GM12878 (cell line): ENCODE measurements around the gene NACC1. TPM values are rescaled to one million over a fixed set of nuclear protein-coding genes. Genes with fewer than 3 reads are reported as not detected.
A peak's percentile ranks its signal among the peaks of the same experiment; 100 is the strongest.

Source experiments
- ATAC-seq: fragments of 200-7000 bp; cut with Tn5 transposase; 3 replicates; pipeline ENCODE4 v1.9.1; 2020; ENCODE audit warnings: mild to moderate bottlenecking, moderate library complexity
- BruUV-seq: library from RNA; stranded (reverse); fragments of 400-500 nt; replicated peaks from 2 replicates; lab custom pipeline; 2021; lab: Mats Ljungman, UMichigan
- CTCF ChIA-PET: fragments of 300-600 bp; sonication (Branson Sonifier 250); formaldehyde crosslinking; extraction: SDS; loops from one replicate; lab custom pipeline; 2021; ENCODE audit warnings: inconsistent platforms; lab: Yijun Ruan, JAX
- POLR2A ChIA-PET: fragments of 350-600 bp; formaldehyde crosslinking; extraction: SDS; loops from one replicate; lab custom pipeline; 2021; ENCODE audit warnings: inconsistent platforms; lab: Charles Lee
- RAD21 ChIA-PET: fragments of 300-600 bp; sonication (Branson Sonifier 250); formaldehyde crosslinking; loops from one replicate; lab custom pipeline; 2023; ENCODE audit warnings: antibody characterized with exemption; ENCODE audit not compliant: unreplicated experiment; lab: Charles Lee
- SMC1A ChIA-PET: fragments of 300-600 bp; sonication (Branson Sonifier 250); formaldehyde crosslinking; loops from one replicate; lab custom pipeline; 2023; ENCODE audit not compliant: unreplicated experiment, uncharacterized antibody; lab: Charles Lee
- DNase-seq: peaks from one replicate; pipeline ENCODE4 v3.0.0-alpha.2; 2011; ENCODE audit warnings: low read depth, low spot score
- FAIRE-seq: peaks from 3 replicates; lab custom pipeline; 2011; peaks lifted over from hg19 to GRCh38; lab: Jason Lieb, UNC
- H2AFZ ChIP-seq: 2 replicates; pipeline ENCODE4 v1.6.0; 2011; ENCODE audit warnings: low read depth, low read length, control low read depth; ENCODE audit not compliant: control insufficient read depth
- H3K27ac ChIP-seq: 2 replicates; pipeline ENCODE4 v1.5.1; 2011; ENCODE audit warnings: control low read depth; ENCODE audit not compliant: control insufficient read depth, insufficient read depth
- H3K27me3 ChIP-seq, 2 experiments: replicated peaks in 1 of 2; 2 replicates each; pipeline versions ENCODE4 v1.6.0 to v1.6.1; 2011; ENCODE audit warnings: low read length in 1 of 2; ENCODE audit not compliant: control insufficient read depth in 2 of 2, insufficient read depth in 2 of 2
- H3K36me3 ChIP-seq, 2 experiments: 2 replicates each; pipeline ENCODE4 v1.5.1; 2011; ENCODE audit warnings: low read length in 1 of 2; ENCODE audit not compliant: control insufficient read depth in 2 of 2, insufficient read depth in 2 of 2
- H3K4me1 ChIP-seq: 2 replicates; pipeline ENCODE4 v1.6.1; 2011; ENCODE audit warnings: mild to moderate bottlenecking, low read length, moderate library complexity, mixed read lengths; ENCODE audit not compliant: control insufficient read depth, insufficient read depth
- H3K4me2 ChIP-seq: 2 replicates; pipeline ENCODE4 v1.6.0; 2011; ENCODE audit warnings: control low read depth; ENCODE audit not compliant: control insufficient read depth, insufficient read depth
- H3K4me3 ChIP-seq: fragments of 200-600 bp; sonication (generic); 2 replicates; pipeline ENCODE4 v1.5.1; 2016
- H3K79me2 ChIP-seq: 2 replicates; pipeline ENCODE4 v1.6.0; 2011; ENCODE audit warnings: low read length; ENCODE audit not compliant: control insufficient read depth, insufficient read depth
- H3K9ac ChIP-seq: 2 replicates; pipeline ENCODE4 v1.8.0; 2011; ENCODE audit warnings: low read length, control low read depth, mixed read lengths; ENCODE audit not compliant: control insufficient read depth, insufficient read depth
- H3K9me3 ChIP-seq: replicated peaks from 3 replicates; pipeline ENCODE4 v1.5.1; 2011; ENCODE audit warnings: mild to moderate bottlenecking, low read length; ENCODE audit not compliant: control insufficient read depth, insufficient read depth
- H4K20me1 ChIP-seq: 2 replicates; pipeline ENCODE4 v1.6.0; 2011; ENCODE audit not compliant: control insufficient read depth, insufficient read depth
- ATF2 ChIP-seq: IDR thresholded peaks from 2 replicates; pipeline ENCODE4 v1.6.1; 2012; ENCODE audit warnings: low read length, inconsistent platforms
- BMI1 ChIP-seq: fragments of 450-650 bp; IDR thresholded peaks from 2 replicates; pipeline ENCODE4 v1.6.1; 2016; ENCODE audit warnings: mild to moderate bottlenecking, moderate library complexity, borderline replicate concordance
- CREM ChIP-seq: IDR thresholded peaks from 2 replicates; pipeline ENCODE4 v1.6.1; 2014; ENCODE audit warnings: antibody characterized with exemption, low read depth
- HDAC6 ChIP-seq: fragments of 200-600 bp; sonication (generic); IDR thresholded peaks from one replicate; pipeline ENCODE4 v1.8.0; 2017; ENCODE audit warnings: antibody characterized with exemption; ENCODE audit not compliant: unreplicated experiment
- JUNB ChIP-seq: IDR thresholded peaks from 2 replicates; pipeline ENCODE4 v1.6.1; 2016; ENCODE audit warnings: antibody characterized with exemption, mild to moderate bottlenecking
- NFXL1 ChIP-seq: fragments of 450-650 bp; IDR thresholded peaks from 2 replicates; pipeline ENCODE4 v1.6.1; 2017; ENCODE audit warnings: antibody characterized with exemption, mild to moderate bottlenecking, borderline replicate concordance
- NFYB ChIP-seq: IDR thresholded peaks from 2 replicates; pipeline ENCODE4 v1.6.1; 2011; ENCODE audit warnings: low read depth, mild to moderate bottlenecking, low read length, improper control_type of control experiment, moderate library complexity; ENCODE audit not compliant: insufficient read depth
- NR2C2 ChIP-seq: IDR thresholded peaks from 2 replicates; pipeline ENCODE4 v1.6.1; 2011; ENCODE audit warnings: borderline replicate concordance, low read depth; ENCODE audit not compliant: control insufficient read depth, insufficient read length
- PBX3 ChIP-seq: IDR thresholded peaks from 2 replicates; pipeline ENCODE4 v1.6.1; 2011; ENCODE audit warnings: mild to moderate bottlenecking, low read depth, low read length, moderate library complexity; ENCODE audit not compliant: insufficient replicate concordance
- SIN3A ChIP-seq: IDR thresholded peaks from 2 replicates; pipeline ENCODE4 v1.6.1; 2012; ENCODE audit warnings: low read depth, low read length, improper control_type of control experiment
- SMAD1 ChIP-seq: fragments of 450-650 bp; IDR thresholded peaks from 2 replicates; pipeline ENCODE4 v1.6.1; 2018; ENCODE audit warnings: mild to moderate bottlenecking, low read depth; ENCODE audit not compliant: partially characterized antibody
- YBX1 ChIP-seq: fragments of 450-650 bp; IDR thresholded peaks from 2 replicates; pipeline ENCODE4 v1.6.1; 2016; ENCODE audit warnings: antibody characterized with exemption
- YY1 ChIP-seq: IDR thresholded peaks from 2 replicates; pipeline ENCODE4 v1.6.1; 2011; ENCODE audit warnings: low read depth, mild to moderate bottlenecking, low read length
- ZNF217 ChIP-seq: fragments of 450-650 bp; IDR thresholded peaks from 2 replicates; pipeline ENCODE4 v1.6.1; 2017; ENCODE audit warnings: antibody characterized with exemption, mild to moderate bottlenecking
- ZNF274 ChIP-seq: IDR thresholded peaks from one replicate; pipeline ENCODE4 v1.8.0; 2011; ENCODE audit not compliant: insufficient read length, insufficient read depth
- ZSCAN29 ChIP-seq: fragments of 450-650 bp; IDR thresholded peaks from 2 replicates; pipeline ENCODE4 v1.6.1; 2017; ENCODE audit warnings: mild to moderate bottlenecking, moderate library complexity
- WGBS: methylation state at CpG from one replicate; pipeline ENCODE4 v1.1.6; 2016; ENCODE audit warnings: low lambda C conversion rate; ENCODE audit not compliant: insufficient replicate concordance, insufficient coverage; ENCODE audit errors: missing lambda C conversion rate; 5-methylcytosine and 5-hydroxymethylcytosine counted together
- in situ Hi-C: fragments of 300-500 bp; cut with MboI; formaldehyde crosslinking; loops from 9 replicates; pipeline ENCODE4 v1.14.3; 2018; ENCODE audit warnings: mixed read lengths
- intact Hi-C: fragments of 100-400 bp; cut with micrococcal nuclease; formaldehyde crosslinking; loops from one replicate; pipeline ENCODE4 v1.14.2; 2022; ENCODE audit not compliant: unreplicated experiment
- polyA plus RNA-seq, 11 experiments: library from polyadenylated mRNA; depleted of rRNA in 4 of 11; unstranded in 6 of 11; stranded (reverse) in 5 of 11; fragments of >200 nt; fragmentation: Nextera tagmentation in 4 of 11; fragmentation: Illumina TruSeq in 1 of 11; extraction: Ambion mirVana in 4 of 11; extraction: Trizol in 1 of 11; gene quantifications; 1 replicate in 1 of 11; 2 replicates in 10 of 11; pipeline versions ENCODE4 v1.2.1 to v1.2.3, GENCODE V29; 2011 to 2016; ENCODE audit warnings: inconsistent platforms in 2 of 11, missing spikeins in 2 of 11, low read depth in 1 of 11
- total RNA-seq, 4 experiments: library from RNA; depleted of rRNA in 3 of 4; stranded (reverse); fragments of >200 nt in 3 of 4; fragmentation: Illumina TruSeq in 1 of 4; extraction: Trizol in 1 of 4; gene quantifications; 2 replicates each; pipeline versions ENCODE4 v1.2.1 to v1.2.3, GENCODE V29; 2013 to 2021
- TF ChIP-seq, protein P1 (sequence below): IDR thresholded peaks from 2 replicates; pipeline ENCODE4 v1.6.1; 2012; ENCODE audit warnings: low read depth, low read length, improper control_type of control experiment
- TF ChIP-seq, protein P2 (sequence below): fragments of 450-650 bp; IDR thresholded peaks from 2 replicates; pipeline ENCODE4 v1.6.1; 2017; ENCODE audit warnings: mild to moderate bottlenecking
- TF ChIP-seq, protein P3 (sequence below): IDR thresholded peaks from 2 replicates; pipeline ENCODE4 v1.6.1; 2011; ENCODE audit warnings: borderline replicate concordance, low read depth, mild to moderate bottlenecking, moderate library complexity, mixed read lengths, low read length; ENCODE audit not compliant: insufficient read depth; ENCODE audit errors: extremely low read length

Gene NACC1
- total and polyA plus RNA-seq, 10 of the 15 experiments (the other 5 are each of a cell fraction or from before 2014, with no cell fraction given), result 0.18 to 120 (median 19.2) TPM

GRCh38 chr19:13189600-13189999 is 71.5 kb downstream of the NACC1 start:
- Histone ChIP-seq H3K4me3 (no peak overlapping the region), H2AFZ (no peak overlapping the region), H3K36me3 (no peaks in the 10 kb centered on the region), H3K9me3 (no peaks in the 10 kb centered on the region), H3K27ac (no peak overlapping the region), H3K79me2 (no peaks in the 10 kb centered on the region), H3K27me3 (no peaks in the 10 kb centered on the region), H3K4me1 (peaks cover 12% of the 10 kb centered on the region), H4K20me1 (no peaks in the 10 kb centered on the region), H3K4me2 (no peak overlapping the region), H3K9ac (no peak overlapping the region)
- ChIA-PET CTCF (interaction anchor here (0.6 to 7.5 kb wide), 4 partner anchors 8 to 287 kb away, joined by 3 to 118 read pairs (median 4); no protein-coding TSS in a partner anchor), SMC1A (no interaction called here), RAD21 (interaction anchor here (0.8 to 1.1 kb wide), 3 partner anchors 44 to 212 kb away, joined by 3 to 4 read pairs (median 3); no protein-coding TSS in a partner anchor), POLR2A (interaction anchor here (0.5 to 0.7 kb wide), 3 partner anchors 21 to 667 kb away, joined by 3 to 8 read pairs (median 6); no protein-coding TSS in a partner anchor)
- ATAC-seq (peak; percentile 75), DNase-seq (no peak), FAIRE-seq (no peak)
- WGBS, result 46% methylated on average over 2 of the region's 4 CpGs
- in situ Hi-C loops (no loop called here), intact Hi-C loops (no loop called here)
- no TSS peak for BruUV-seq
- TF ChIP-seq, protein P1, sequence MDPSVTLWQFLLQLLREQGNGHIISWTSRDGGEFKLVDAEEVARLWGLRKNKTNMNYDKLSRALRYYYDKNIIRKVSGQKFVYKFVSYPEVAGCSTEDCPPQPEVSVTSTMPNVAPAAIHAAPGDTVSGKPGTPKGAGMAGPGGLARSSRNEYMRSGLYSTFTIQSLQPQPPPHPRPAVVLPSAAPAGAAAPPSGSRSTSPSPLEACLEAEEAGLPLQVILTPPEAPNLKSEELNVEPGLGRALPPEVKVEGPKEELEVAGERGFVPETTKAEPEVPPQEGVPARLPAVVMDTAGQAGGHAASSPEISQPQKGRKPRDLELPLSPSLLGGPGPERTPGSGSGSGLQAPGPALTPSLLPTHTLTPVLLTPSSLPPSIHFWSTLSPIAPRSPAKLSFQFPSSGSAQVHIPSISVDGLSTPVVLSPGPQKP, result no peak
- TF ChIP-seq ATF2 (no peak), NR2C2 (no peak), ZSCAN29 (no peak), YBX1 (no peak), PBX3 (no peak), SMAD1 (no peak), HDAC6 (no peak), NFXL1 (no peak), ZNF274 (no peak), SIN3A (no peak), NFYB (no peak), BMI1 (no peak), JUNB (no peak), ZNF217 (no peak), YY1 (no peak), CREM (no peak)
- TF ChIP-seq, protein P2, sequence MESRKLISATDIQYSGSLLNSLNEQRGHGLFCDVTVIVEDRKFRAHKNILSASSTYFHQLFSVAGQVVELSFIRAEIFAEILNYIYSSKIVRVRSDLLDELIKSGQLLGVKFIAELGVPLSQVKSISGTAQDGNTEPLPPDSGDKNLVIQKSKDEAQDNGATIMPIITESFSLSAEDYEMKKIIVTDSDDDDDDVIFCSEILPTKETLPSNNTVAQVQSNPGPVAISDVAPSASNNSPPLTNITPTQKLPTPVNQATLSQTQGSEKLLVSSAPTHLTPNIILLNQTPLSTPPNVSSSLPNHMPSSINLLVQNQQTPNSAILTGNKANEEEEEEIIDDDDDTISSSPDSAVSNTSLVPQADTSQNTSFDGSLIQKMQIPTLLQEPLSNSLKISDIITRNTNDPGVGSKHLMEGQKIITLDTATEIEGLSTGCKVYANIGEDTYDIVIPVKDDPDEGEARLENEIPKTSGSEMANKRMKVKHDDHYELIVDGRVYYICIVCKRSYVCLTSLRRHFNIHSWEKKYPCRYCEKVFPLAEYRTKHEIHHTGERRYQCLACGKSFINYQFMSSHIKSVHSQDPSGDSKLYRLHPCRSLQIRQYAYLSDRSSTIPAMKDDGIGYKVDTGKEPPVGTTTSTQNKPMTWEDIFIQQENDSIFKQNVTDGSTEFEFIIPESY, result no peak
- TF ChIP-seq, protein P3, sequence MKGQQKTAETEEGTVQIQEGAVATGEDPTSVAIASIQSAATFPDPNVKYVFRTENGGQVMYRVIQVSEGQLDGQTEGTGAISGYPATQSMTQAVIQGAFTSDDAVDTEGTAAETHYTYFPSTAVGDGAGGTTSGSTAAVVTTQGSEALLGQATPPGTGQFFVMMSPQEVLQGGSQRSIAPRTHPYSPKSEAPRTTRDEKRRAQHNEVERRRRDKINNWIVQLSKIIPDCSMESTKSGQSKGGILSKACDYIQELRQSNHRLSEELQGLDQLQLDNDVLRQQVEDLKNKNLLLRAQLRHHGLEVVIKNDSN, result no peak
